GM21619 (cell line): ENCODE results near the gene GLRA1.

Experiments used
- ATAC-seq: cut with Tn5 transposase; IDR thresholded peaks from one replicate; pipeline ENCODE4 v1.9.1; 2021; ENCODE audit not compliant: unreplicated experiment

Gene GLRA1

GRCh38 chr5:151924564-151925301 is at the start of gene GLRA1:
TSS of gene GLRA1 (minus strand) at chr5:151924851. CDS start at chr5:151924549, 302 bp downstream.
- no peak for ATAC-seq

GRCh38 chr5:151970885-151971284 is 46.2 kb upstream of the GLRA1 start:
- ATAC-seq, result no peak

GRCh38 chr5:151967865-151968264 is 43.2 kb upstream of the GLRA1 start:
- ATAC-seq, result no peak

DNA sequence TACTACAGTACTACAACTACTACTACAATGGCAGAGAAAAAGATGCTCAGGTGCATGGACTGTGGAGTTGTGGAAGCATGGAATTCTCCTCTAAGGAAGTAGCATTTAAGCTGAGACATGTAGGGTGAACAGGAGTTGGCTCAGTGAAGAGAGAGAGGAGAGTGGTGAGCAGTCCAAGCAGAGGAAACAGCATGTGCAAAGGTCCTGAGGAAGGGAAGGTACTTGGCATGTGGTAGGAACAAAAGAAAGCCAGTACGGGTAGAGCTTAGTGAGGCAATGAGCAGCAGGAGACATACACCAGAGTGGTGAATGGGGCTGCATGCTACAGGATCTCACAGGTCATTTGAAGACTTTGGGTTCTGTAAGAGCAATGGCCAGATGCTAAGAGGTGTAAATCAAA is 41.4 kb upstream of the GLRA1 start:
- no peak for ATAC-seq

GRCh38 chr5:151964471-151964870 is 39.8 kb upstream of the GLRA1 start:
- no peak for ATAC-seq

DNA sequence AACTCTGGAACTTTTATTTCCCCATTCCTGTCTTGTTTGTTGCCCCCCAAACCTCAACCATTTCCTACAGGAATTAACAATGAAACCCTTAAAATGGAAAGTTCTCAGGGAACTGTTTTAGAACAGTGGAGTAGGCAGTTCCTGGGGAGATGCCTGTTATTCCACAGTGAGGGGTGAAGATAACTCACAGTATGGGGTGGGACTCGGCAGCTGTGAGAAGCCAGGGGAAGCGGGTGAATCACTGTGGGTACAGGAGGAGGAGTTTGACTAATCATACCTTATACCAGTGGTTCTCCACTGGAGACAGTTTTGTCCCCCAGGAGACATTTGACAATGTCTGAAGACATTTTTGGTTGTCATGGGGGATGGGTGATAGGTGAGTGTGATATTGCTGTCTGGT is 36.9 kb upstream of the GLRA1 start:
- no peak for ATAC-seq

GRCh38 chr5:151958111-151958510 is 33.5 kb upstream of the GLRA1 start:
- ATAC-seq, result no peak

GRCh38 chr5:151956725-151957124 is 32.1 kb upstream of the GLRA1 start:
- ATAC-seq, result no peak

DNA sequence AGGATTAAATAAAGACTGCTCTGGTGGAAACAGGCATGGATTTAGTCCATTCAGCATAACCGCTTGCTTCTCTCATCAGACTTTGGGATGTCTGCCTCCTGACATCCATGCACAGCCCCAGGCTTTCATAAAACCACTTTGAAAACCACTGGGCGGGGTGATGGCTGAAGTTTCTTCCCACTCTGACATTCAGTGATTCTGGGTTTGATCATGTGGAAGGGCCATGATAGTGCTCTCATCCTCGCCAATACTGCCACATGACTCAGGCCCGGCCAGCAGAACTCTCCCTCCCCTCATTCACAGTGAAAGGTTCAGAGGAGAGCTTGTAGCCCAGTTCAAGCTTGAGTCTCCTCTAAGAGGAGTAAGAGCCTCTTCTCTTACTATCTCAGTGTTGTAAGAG is 29.6 kb upstream of the GLRA1 start:
- no peak for ATAC-seq

DNA sequence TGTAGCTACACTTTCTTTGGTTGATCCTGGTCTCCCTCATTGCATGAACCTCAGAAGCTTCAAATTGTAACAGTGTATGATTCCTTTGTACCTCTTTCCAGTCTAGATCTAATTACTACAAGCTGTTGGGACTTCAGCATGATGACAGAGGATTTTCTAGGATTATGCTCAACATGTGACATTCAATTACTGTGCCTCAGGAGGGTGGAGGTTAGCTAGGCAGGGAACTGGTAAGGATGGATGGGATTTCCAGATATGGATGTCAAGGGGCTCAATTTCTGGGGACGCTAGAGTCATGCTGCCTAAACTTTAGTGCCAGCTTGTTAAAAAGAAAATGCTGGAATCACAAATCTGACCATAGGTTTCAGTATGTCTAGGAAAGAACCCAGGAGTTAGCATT is 29.2 kb upstream of the GLRA1 start:
- ATAC-seq, result no peak

- ATAC-seq, result peak; percentile 43
These were observed 27.6 kb upstream of the GLRA1 start for GRCh38 chr5:151952238-151952637.

GRCh38 chr5:151950706-151951105 is 26.1 kb upstream of the GLRA1 start:
- ATAC-seq, result no peak

DNA sequence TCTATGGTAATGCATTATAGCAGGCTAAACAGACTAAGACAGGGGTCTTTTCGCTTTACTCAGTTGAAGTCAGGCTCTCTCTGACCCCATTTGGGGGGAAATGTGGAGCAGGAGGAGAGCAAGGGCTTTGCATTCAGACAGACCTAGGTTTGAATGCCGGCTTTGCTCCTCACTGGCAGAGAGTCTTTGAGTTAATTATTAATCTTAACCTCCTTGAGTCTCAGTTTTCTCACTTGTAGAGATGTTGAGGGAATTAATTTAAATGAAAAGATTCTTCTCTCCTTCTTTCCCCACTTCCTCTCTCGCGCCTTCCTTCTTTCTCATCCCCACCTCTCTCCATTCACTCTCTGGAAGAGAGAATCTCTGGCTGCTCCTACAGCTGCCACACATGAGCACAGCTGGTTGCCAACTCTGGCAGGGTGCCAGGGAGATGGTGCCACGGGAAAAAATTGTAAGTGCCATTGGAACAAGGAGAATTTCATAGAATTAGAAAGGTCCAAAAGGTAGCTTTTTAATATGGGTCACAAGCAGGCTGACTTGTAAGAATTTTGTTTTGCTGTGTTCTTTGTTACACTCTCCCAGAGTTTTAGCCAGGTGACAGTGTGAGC is 25.2 kb upstream of the GLRA1 start:
- ATAC-seq, result no peak

GRCh38 chr5:151949113-151949512 is 24.5 kb upstream of the GLRA1 start:
- no peak for ATAC-seq

DNA sequence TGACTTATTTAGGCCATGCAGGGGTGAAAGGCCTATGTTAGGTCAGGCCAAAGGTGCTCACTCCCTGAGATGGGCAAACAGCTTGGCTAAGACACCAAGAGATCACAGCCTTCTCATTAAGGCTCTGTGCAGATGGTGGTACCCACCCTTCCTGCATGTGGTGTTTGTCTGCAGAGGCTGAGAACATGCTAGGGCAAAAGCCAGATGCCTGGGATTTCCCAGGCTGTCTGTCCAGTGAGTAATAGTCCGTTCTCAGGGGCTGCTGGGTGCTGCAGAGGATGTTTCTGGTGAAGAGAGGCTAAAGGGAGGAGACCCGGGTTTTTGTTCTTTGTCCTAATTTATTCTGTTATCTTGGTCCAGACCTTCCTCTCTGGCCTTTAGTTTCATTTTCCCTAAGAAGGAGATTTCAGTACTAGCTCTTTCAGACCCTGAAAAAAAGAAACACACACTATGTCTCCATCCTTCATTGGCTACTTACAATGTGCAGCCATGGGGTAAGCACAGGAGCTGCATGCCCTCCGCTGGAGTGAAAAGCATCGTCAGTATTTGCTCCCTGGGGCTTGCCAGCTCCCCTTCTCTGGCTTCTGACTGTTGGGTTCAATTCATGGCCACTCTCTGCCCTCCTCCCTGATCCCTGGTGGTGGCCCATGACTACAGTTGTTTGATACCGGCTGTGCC is 23.4 kb upstream of the GLRA1 start:
- ATAC-seq, result peak; percentile 47

DNA sequence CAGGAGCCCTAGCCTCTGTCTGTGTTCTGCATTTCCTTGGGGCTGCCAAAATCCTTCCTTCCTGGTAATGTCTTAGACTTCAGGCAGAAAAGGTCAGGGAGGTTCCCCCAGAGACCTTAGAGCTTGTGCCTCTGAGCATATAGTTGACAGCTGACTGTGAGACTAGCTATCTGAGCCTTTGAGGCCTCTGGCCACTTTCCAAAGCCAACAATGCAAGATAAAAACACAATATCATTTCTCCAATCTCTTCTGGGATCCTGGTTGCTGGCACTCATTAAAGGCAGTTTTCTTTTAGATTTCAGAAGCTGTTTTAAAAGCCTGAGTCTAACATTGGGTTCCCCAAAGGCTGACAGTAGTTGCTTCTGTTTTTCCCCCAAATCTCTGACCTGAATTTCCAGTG is 13.2 kb upstream of the GLRA1 start:
- no peak for ATAC-seq

DNA sequence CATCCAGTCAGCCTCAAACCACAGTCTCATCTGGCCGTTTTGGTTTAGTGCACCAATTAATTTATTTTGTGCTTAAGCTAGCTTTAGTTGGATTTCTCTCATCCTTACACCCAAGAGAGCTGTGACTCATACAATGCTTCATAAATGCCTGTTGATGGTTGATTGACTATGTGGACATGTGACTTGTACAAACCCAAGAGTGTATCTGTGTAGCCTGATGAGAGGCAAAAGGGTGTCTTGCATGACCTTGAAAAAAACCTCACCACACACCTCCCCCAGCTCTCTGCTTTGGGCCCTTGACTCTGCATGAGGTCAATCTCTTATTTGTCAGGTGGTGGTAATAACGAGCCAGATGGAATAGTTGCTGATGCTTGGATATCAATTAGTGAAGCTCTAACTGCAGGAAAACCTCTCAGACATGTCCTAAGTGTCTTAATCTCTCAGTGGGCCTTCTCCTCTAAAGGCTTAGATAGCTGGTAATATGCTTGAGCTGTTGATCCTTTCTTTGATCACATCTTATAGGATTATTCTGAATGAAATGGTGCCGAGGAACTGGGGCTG is 10.6 kb upstream of the GLRA1 start:
- ATAC-seq, result no peak

- ATAC-seq, result no peak
These were observed 6.6 kb upstream of the GLRA1 start for GRCh38 chr5:151931260-151931659.

DNA sequence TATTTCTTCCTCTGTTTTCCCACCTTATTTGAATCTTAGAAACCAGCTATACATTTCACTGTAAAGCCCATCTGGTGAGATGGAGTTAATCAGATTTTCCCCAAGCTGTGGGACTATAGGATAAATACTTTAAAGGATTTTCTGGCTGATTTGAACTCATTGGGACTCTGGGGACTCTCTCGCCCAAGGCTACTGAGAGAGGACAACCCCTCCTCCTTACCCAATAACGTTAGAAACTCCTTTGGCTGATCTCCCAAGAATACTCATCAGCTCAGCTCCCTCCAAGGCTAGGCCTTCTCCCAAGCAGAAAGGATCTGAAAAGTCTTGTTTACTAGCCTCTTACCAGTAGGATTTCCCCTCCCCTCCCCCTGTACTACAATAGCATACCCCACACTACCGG is 1.5 kb upstream of the GLRA1 start:
- ATAC-seq, result no peak

DNA sequence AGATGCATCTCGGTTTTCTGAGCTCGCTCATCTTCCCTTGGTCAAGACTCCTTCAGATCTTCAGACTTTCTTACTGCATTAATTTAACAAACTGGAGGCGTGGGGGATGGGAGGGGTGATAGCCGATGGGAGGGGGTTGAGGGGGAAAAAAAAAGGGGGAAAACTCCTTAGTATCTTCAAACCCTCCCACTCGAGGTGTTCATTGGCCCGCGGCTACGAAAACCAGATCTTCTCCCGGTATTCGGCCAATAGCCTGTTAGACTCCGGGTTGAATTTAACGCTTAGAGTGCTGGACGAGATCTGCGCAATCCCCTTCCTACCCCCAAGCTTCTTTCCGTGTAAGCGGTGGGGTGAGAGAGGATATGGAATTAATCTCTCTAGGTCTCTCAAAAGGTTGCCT is 689 bp upstream of the GLRA1 start:
- no peak for ATAC-seq

DNA sequence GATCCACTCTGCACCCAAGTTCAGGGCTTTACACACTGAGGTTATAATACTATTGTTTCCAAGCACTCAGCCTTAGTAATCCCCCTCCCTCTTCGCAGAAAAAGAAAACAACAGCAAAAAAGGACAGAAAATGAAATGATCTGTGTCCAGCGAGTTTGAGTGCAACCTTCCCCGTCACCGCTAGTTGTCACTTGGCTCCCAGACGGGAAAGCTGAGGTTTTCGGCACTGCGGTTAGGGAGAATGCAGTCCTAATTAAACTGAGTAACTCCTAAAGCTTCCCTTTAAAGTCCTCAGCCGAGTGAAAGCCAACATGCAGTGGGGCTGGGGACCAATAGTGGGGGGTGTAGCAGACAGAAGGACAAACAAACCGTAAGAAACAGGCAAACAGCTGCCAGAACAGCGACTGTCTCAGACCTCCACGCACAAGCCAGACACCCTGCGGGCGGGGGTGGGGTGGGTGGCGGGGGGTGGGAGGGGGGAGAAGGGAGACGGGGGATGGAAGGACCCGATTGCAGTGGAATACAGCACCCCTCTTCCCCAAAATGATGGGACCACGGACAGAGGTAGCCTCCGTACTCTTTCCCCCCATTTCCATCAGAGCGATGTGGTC is 680 bp downstream of the GLRA1 start:
- ATAC-seq, result no peak

DNA sequence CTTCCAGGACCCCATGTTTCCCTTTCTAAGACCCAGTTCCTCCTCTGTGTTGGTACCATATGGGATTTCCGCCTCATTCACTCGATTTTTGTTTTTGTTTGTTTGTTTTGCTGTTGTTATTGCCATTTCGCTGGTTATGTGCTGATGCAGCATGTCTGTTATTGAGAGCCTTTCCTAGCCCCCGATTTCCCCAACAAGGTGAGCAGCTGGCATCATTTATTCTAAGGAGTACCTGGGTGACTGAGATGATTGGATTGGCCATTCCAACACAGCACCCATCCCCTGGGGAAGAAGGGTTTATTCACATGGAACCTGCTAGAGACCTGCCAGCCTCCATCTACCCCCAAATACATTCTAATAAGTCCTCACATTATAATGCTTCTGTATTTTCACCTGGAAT is 2.7 kb downstream of the GLRA1 start:
- no peak for ATAC-seq
